Stimulated activated CD8-positive, alpha-beta memory T cell treated with anti-CD3 and anti-CD28 coated beads, Interleukin-2, amount 100 ng/mL, for 48 hours (primary cell): Measurements from ENCODE around the gene MTNR1B.

ENCODE experiments used
- DNase-seq, 2 donors: peaks; one replicate each; pipeline ENCODE4 v3.0.0-alpha.2; 2020; ENCODE audit warnings: low read depth in 2 of 2

Gene MTNR1B

GRCh38 chr11:92969634-92970347 lies at the start of gene MTNR1B:
MTNR1B (plus strand) TSS chr11:92969651; CDS start chr11:92969726, 75 bp downstream.
- DNase-seq, result no peak

DNA sequence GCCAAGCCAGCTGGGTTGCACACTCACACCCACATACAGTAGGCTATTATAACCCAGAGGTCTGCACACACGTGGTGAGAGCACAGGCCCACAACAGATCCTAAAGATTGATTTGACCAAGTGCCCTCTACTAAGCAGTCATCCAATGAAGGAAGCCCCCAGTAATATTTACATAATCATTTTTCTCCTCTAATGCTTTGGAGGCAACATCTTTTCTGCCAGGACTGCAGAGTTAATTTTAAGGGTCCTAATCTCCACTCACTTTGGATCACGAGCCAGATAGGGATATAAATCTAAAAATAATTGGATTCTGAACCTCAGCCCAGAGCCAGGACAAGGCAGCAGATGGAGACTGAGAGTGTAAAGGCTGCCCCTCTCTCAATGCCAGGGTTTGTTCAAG lies 49.1 kb upstream of the MTNR1B start:
- no peak for DNase-seq

GRCh38 chr11:92922731-92923130 lies 46.7 kb upstream of the MTNR1B start:
- no peak for DNase-seq

DNA sequence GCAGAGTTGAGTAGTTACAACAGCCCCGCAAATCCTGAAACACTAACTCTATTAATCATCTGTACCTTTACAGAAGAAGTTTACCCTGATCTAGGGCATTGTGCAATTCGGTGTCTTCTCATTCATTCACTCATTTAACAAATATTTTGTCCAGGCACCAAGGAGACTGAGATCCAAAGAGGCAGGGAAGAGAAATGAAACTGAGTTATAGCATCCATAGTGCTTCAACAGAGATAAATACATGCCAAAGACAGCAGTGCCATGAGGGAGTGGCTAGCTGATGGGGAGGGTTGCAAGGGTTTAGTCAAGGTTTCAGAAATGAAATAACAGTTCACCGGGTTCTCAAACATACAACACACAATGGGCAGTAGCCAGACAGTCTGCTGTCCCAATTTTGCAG lies 40.2 kb upstream of the MTNR1B start:
- DNase-seq, result no peak

GRCh38 chr11:92929653-92930052 lies 39.8 kb upstream of the MTNR1B start:
- DNase-seq, result no peak

DNA sequence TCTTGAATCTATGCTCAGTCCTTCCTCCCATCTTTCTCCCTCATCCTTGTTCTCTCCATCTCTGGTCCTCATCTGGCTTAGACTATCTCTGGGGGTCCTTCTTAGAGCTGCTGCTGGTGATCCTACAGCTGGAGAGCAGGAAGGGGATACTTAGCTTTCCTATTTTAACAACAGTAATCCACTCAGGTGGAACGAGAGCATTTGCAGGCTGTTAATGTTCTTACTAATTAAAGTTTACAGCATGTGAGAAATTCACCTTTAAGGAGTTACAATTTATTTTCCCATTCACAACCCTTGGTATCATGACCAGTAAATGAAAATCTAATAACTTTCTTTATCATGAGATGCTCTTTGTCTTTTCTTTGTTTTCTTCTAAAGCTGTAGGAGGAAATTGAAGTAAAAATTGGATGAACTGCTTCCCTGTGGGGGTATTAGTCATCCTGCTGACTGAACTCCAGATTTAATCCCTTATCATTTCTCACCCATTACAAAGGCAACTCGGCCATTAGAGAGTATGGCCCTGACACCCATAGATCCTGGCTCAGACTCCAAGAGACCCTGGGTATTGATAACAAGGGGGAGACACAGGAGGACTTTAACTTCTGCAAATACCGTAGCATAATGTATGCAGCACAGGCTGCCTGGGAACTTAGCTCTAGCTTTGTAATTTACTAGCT lies 37.6 kb upstream of the MTNR1B start:
- DNase-seq, result no peak

DNA sequence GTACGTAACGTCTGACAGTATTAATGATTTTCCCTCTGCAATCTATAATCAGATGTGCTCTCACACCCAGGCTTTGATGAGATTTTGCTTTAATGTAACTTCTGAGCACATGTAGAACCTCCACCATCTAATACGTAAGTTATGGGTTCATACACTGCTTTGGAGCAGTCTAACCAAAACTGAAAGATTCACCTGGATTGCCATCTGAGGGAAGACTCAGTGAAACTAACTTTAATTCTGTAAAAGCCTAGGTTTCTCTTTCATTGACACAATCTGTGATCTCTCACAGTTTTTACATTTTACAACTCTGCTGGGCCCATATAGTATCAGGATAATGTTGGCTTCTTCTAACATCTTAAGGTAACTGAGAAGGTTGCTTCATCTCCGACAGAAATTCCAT lies 30.1 kb upstream of the MTNR1B start:
- DNase-seq, result no peak

GRCh38 chr11:92941676-92942571 lies 27.5 kb upstream of the MTNR1B start:
- DNase-seq, result no peak

DNA sequence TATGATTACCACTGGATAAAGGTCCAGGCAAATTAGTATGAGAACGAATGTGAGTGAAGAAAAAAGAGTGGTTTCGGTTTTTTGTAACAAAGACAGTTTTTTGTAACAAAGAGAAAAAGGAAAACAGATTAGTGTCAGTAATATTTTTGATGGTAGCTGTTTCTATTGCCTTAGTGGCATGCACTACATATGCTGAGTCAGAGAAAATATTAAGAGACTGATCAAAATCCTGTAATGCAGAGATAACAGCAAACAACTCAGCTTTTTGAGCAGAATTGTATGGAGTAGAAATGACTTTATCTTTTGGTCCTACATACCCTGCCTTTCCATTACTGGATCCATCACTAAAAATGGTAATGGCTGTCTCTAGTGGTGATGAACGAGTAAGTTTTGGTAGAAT lies 22.7 kb upstream of the MTNR1B start:
- DNase-seq, result no peak

- DNase-seq, result no peak
These were observed 21.3 kb upstream of the MTNR1B start for GRCh38 chr11:92948116-92948515.

GRCh38 chr11:92954003-92954402 lies 15.4 kb upstream of the MTNR1B start:
- DNase-seq, result no peak

GRCh38 chr11:92955860-92956259 lies 13.6 kb upstream of the MTNR1B start:
- no peak for DNase-seq

DNA sequence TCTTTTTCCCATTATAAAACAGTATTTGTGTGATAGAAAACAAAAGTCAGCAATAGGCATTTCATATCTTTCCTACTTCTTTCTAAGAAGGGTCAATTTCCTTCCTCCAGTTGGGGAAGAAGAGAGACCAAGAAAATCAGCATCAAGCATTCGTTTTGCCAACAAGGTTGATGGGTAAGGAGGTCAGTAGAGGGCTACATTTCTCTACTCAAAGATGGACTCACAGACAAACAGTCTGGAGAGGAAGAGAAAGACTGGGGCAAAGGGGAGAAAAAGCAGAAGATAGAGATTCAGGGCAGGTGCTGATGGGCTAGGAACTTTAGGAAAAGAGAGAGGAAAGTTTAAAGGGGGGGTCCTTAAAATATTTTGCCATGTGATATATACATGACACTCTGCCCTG lies 8.6 kb upstream of the MTNR1B start:
- no peak for DNase-seq

GRCh38 chr11:92962446-92962845 lies 7.0 kb upstream of the MTNR1B start:
- DNase-seq, result no peak

DNA sequence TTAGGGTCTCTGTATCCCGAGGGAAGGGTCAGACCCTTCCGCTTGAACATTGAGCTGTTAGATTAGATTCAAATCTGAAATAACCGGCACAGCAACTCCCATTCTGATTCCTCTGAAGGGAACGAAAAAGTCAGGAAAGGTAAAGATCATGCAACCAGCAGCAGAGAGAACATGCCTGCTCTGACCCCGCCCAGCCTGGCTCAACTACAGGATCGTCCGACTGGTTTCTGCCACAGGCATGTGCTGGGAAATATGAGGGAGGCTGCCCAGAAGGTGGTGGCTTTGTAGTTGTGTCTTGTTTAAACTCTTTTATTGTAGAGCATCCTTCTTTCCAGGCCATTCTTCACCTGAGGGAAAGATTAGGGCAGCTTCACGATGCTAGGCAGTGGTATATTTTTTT lies 5.0 kb upstream of the MTNR1B start:
- DNase-seq, result no peak

GRCh38 chr11:92965196-92965595 lies 4.3 kb upstream of the MTNR1B start:
- DNase-seq, result no peak

- no peak for DNase-seq
These were observed 2.3 kb upstream of the MTNR1B start for GRCh38 chr11:92967178-92967577.

DNA sequence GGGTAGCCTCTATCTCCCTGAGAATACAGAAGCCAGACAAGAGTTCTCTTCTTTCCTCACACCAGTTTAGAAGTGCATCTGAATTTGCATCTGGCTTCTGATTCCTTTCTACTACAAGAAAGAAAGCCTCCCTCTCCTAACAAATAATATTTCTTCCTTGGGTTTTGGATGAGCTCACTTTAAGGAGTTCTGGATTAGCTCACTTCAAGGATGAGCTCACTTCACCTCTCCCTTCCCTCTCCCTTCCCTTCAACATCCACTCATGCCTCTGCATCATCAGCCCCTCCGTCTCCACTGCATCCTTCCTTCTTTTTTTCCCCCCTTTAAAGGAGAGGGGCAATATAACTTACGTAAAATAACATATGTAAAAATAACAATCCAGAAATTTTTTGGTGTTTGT lies 1.6 kb upstream of the MTNR1B start:
- no peak for DNase-seq

DNA sequence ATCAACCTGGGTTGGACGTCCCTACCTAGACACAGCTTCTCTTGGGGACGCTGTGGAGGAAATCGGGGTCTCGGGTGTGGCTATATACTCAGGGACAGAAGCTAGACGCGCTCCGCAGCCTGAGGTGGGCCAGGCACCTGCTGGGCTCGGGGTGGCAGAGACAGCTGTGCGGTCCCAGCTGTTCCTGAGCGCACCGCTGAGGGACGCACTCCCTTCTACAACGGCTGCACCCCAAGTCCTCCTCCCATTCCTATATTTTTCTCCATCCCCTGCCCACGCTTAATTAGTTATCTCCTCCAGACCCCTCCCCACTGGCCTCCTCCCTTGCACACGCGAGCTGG lies 188 bp upstream of the MTNR1B start:
- DNase-seq, result no peak

DNA sequence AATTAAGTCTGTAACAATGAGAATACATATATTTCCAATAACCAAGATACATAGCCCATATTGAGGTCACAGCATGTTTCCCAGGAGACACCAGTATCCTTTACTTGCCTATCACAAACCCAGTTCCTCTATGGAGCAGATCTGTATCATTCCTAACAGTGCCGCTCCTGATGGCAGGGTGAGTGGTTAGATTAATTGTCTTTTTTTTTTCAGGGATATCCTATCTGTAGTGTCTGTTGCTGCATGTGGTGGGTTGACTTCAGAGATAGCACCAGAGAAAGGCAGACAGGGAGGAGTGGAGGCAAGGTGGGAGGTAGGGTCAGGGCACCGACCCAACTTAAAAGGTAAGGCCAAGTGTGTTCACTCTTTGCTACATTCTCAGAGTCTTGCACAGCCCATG lies 2.8 kb downstream of the MTNR1B start:
- no peak for DNase-seq

DNA sequence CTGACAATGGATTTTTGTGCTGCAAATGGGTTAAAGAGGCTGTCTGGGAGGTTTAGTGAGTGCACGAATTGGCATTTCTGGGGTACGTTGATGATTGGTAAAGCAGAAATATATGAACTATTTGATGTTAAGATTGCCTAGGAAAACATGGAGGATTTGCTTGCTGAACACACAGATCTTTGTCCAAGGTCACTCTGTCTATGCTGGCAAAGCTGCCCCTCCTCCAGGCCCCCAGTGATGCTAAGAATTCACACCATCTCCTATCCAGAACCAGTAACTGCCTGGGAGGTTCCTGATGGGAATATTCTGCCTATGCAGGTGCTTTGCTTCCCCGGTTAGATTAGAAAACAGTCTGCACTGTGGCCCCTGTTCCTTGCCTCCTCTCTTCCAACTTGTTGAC lies 5.8 kb downstream of the MTNR1B start:
- DNase-seq, result no peak

DNA sequence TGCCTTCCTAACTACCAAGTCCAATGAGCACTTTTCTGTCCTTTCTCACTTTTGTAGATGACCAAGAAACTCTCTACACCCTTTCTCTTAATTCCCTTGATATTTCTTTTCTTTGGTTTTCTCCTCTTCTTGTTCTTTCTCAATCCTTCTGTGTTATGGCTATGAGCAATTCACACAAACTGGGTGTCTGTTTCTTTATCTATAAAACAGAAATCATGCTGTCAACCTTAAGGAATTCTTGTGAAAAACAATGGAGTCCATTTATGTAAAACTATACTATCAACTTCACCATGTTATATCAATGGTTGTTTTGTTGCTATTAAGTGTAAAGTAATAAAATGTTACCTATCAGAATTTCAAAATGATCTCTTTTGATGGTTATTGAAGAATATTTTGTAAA lies 7.2 kb downstream of the MTNR1B start:
- no peak for DNase-seq

- DNase-seq, result no peak
These were observed 8.0 kb downstream of the MTNR1B start for GRCh38 chr11:92977401-92977800.
